GM23338 (cell line): Measurements from ENCODE around the gene HNRNPL. TPM values are rescaled to one million over a fixed set of nuclear protein-coding genes. Genes with fewer than 3 reads are reported as not detected.

Experiments used
- ATAC-seq: fragments of 200-7000 bp; cut with Tn5 transposase; 3 replicates; pipeline ENCODE4 v1.9.1; 2020
- DNase-seq: peaks from one replicate; pipeline ENCODE4 v3.0.0-alpha.2; 2015; ENCODE audit warnings: low spot score
- H2AFZ ChIP-seq: fragments of 200-600 bp; sonication (generic); 2 replicates; pipeline ENCODE4 v1.8.0; 2016; ENCODE audit warnings: antibody characterized with exemption, mild to moderate bottlenecking, moderate library complexity
- H3F3A ChIP-seq: fragments of 200-600 bp; sonication (generic); replicated peaks from 2 replicates; pipeline ENCODE4 v1.8.0; 2017; ENCODE audit warnings: antibody characterized with exemption, mixed run types, low read depth
- H3K27ac ChIP-seq: fragments of 200-600 bp; sonication (generic); 2 replicates; pipeline ENCODE4 v1.6.1; 2016; ENCODE audit warnings: low read depth
- H3K27me3 ChIP-seq: fragments of 200-600 bp; sonication (generic); 2 replicates; pipeline ENCODE4 v1.8.0; 2016; ENCODE audit warnings: mild to moderate bottlenecking, mixed run types, moderate library complexity; ENCODE audit not compliant: insufficient read depth
- H3K36me3 ChIP-seq: fragments of 200-600 bp; sonication (generic); 2 replicates; pipeline ENCODE4 v1.8.0; 2016; ENCODE audit warnings: mild to moderate bottlenecking; ENCODE audit not compliant: insufficient read depth
- H3K4me1 ChIP-seq: fragments of 200-600 bp; sonication (generic); 2 replicates; pipeline ENCODE4 v1.8.0; 2016; ENCODE audit warnings: mild to moderate bottlenecking, moderate library complexity; ENCODE audit not compliant: insufficient read depth
- H3K4me2 ChIP-seq: fragments of 200-600 bp; sonication (generic); 2 replicates; pipeline ENCODE4 v1.7.1; 2017; ENCODE audit warnings: mixed run types
- H3K4me3 ChIP-seq: fragments of 200-600 bp; sonication (generic); 2 replicates; pipeline ENCODE4 v1.6.1; 2016; ENCODE audit warnings: mixed run types
- H3K79me2 ChIP-seq: fragments of 200-600 bp; sonication (generic); replicated peaks from 2 replicates; pipeline ENCODE4 v1.8.0; 2017; ENCODE audit warnings: mild to moderate bottlenecking; ENCODE audit not compliant: insufficient read depth
- H3K9me2 ChIP-seq: fragments of 200-600 bp; sonication (generic); 2 replicates; pipeline ENCODE4 v1.8.0; 2017; ENCODE audit not compliant: insufficient read depth
- H4K20me1 ChIP-seq: fragments of 200-600 bp; sonication (generic); replicated peaks from 2 replicates; pipeline ENCODE4 v1.8.0; 2017; ENCODE audit warnings: mild to moderate bottlenecking; ENCODE audit not compliant: insufficient read depth
- H3K27ac Mint-ChIP-seq: 2 replicates; pipeline ENCODE4 v1.8.0; 2020; ENCODE audit warnings: inconsistent platforms, mild to moderate bottlenecking, moderate library complexity, mixed read lengths
- H3K27me3 Mint-ChIP-seq: 3 replicates; pipeline ENCODE4 v1.8.0; 2022; ENCODE audit warnings: low read depth, mild to moderate bottlenecking, moderate library complexity, mixed read lengths, inconsistent platforms; ENCODE audit not compliant: insufficient read depth, poor library complexity
- H3K36me3 Mint-ChIP-seq: 3 replicates; pipeline ENCODE4 v1.8.0; 2021; ENCODE audit warnings: low read depth, mild to moderate bottlenecking, inconsistent platforms, moderate library complexity, mixed read lengths
- H3K4me1 Mint-ChIP-seq: 3 replicates; pipeline ENCODE4 v1.8.0; 2020; ENCODE audit warnings: mild to moderate bottlenecking, inconsistent platforms, mixed read lengths
- H3K4me3 Mint-ChIP-seq: 3 replicates; pipeline ENCODE4 v1.8.0; 2021; ENCODE audit warnings: moderate library complexity, mild to moderate bottlenecking, inconsistent platforms, mixed read lengths
- H3K9me3 Mint-ChIP-seq: 3 replicates; pipeline ENCODE4 v1.8.0; 2020; ENCODE audit warnings: moderate library complexity, mild to moderate bottlenecking, inconsistent platforms, mixed read lengths
- CREB1 ChIP-seq: fragments of 250-450 bp; sonication (Bioruptor Pico); IDR thresholded peaks from 2 replicates; pipeline ENCODE4 v1.5.0; 2020; ENCODE audit warnings: low read depth, mild to moderate bottlenecking, moderate library complexity
- CTCF ChIP-seq, 2 experiments: fragments of 200-600 bp in 1 of 2; sonication (generic) in 1 of 2; conservative IDR thresholded peaks; 2 replicates each; pipeline versions ENCODE4 v1.5.1 to v1.6.1; 2016 to 2017; ENCODE audit warnings: antibody characterized with exemption in 2 of 2, low read depth in 2 of 2, mild to moderate bottlenecking in 2 of 2, moderate library complexity in 1 of 2
- ETS1 ChIP-seq: IDR thresholded peaks from 2 replicates; pipeline ENCODE4 v1.6.1; 2016; ENCODE audit warnings: antibody characterized with exemption
- JUNB ChIP-seq: IDR thresholded peaks from one replicate; pipeline ENCODE4 v1.6.1; 2016; ENCODE audit warnings: antibody characterized with exemption; ENCODE audit not compliant: unreplicated experiment
- POLR2AphosphoS5 ChIP-seq: IDR thresholded peaks from 2 replicates; pipeline ENCODE4 v1.6.1; 2016; ENCODE audit warnings: antibody characterized with exemption, low read depth
- STAT1 ChIP-seq: IDR thresholded peaks from one replicate; pipeline ENCODE4 v1.6.1; 2016; ENCODE audit warnings: antibody characterized with exemption; ENCODE audit not compliant: unreplicated experiment
- ZNF331 ChIP-seq: fragments of 250-450 bp; sonication (Bioruptor Pico); IDR thresholded peaks from 2 replicates; pipeline ENCODE4 v1.5.0; 2020; ENCODE audit warnings: low read depth, mild to moderate bottlenecking, moderate library complexity
- polyA plus RNA-seq: library from polyadenylated mRNA; unstranded; fragments of >200 nt; fragmentation: Nextera tagmentation; extraction: Ambion mirVana; gene quantifications from 2 replicates; pipeline ENCODE4 v1.2.1, GENCODE V29; 2016
- total RNA-seq: library from RNA; depleted of rRNA; stranded (reverse); fragments of >200 nt; shearing (Covaris generic); gene quantifications from 2 replicates; pipeline ENCODE4 v1.2.3, GENCODE V29; 2014
- TF ChIP-seq, protein P1 (sequence below): IDR thresholded peaks from one replicate; pipeline ENCODE4 v1.6.1; 2018; ENCODE audit warnings: antibody characterized with exemption; ENCODE audit not compliant: unreplicated experiment

Gene HNRNPL
- total and polyA plus RNA-seq, 2 experiments from 2014 or later, result 580 to 664 TPM

DNA sequence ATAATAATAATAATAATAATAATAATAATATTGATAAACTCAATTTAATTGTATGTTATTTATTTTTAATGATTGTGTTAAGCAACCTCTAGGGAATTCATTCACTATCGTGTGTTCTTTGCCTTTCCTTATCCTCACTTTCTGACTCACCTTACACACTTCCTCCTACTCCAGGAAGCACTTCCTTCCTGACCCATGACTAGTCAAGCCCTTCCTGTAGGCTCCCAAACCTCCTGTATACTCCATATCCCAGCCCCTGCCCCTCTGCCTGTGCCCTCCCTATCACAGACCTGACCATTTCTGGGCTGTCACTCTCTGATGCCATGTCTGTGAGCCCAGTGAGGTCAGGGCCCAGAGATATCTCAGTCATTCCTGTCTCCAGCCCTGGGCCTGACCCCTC lies 44.6 kb downstream of the HNRNPL start (continued):
- TF ChIP-seq CTCF (conservative IDR thresholded peaks at IDR 0.05; ENCODE audit: low read depth in 2 of 2) (no peak), ZNF331 (CRISPR knock-in tag) (no peak), CREB1 (no peak)

DNA sequence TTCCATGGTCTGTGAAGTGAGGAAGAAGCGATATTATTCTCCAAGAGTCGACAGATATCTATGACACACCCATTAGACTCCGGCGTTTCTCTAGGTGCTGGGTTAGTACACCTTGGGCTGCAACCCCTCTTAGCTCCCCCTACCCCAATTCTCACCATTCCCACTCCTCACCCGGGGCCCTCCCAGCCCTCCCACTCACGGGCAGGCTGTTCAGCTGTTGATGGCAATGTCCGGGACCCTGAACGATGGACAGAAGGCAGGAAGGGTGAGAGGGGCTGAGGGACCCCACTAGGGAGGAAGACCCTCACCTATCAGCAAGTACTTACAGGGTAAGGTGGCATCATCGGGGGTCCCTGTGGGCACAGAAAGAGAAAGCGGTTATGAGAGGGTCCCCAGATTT lies 46.2 kb downstream of the HNRNPL start:
- no peak overlapping the region for H3K4me2 ChIP-seq
- H3K9me2 ChIP-seq, result peaks cover 13% of the 10 kb centered on the region; the same call in 1 of the 2 replicates
- H3F3A ChIP-seq, result no peaks in the 10 kb centered on the region
- no peak for TF ChIP-seq ETS1
- TF ChIP-seq, protein P1, sequence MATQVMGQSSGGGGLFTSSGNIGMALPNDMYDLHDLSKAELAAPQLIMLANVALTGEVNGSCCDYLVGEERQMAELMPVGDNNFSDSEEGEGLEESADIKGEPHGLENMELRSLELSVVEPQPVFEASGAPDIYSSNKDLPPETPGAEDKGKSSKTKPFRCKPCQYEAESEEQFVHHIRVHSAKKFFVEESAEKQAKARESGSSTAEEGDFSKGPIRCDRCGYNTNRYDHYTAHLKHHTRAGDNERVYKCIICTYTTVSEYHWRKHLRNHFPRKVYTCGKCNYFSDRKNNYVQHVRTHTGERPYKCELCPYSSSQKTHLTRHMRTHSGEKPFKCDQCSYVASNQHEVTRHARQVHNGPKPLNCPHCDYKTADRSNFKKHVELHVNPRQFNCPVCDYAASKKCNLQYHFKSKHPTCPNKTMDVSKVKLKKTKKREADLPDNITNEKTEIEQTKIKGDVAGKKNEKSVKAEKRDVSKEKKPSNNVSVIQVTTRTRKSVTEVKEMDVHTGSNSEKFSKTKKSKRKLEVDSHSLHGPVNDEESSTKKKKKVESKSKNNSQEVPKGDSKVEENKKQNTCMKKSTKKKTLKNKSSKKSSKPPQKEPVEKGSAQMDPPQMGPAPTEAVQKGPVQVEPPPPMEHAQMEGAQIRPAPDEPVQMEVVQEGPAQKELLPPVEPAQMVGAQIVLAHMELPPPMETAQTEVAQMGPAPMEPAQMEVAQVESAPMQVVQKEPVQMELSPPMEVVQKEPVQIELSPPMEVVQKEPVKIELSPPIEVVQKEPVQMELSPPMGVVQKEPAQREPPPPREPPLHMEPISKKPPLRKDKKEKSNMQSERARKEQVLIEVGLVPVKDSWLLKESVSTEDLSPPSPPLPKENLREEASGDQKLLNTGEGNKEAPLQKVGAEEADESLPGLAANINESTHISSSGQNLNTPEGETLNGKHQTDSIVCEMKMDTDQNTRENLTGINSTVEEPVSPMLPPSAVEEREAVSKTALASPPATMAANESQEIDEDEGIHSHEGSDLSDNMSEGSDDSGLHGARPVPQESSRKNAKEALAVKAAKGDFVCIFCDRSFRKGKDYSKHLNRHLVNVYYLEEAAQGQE, result no peak
- no peak for TF ChIP-seq CREB1
- no peak for TF ChIP-seq JUNB
- no peak for TF ChIP-seq STAT1
- no peak for TF ChIP-seq POLR2AphosphoS5
- H3K27ac Mint-ChIP-seq, result no peak overlapping the region
- H3K9me3 Mint-ChIP-seq, result peaks cover 9% of the 10 kb centered on the region
- no peaks in the 10 kb centered on the region for H3K79me2 ChIP-seq
- H3K36me3 ChIP-seq, result no peaks in the 10 kb centered on the region
- H3K4me3 Mint-ChIP-seq, result no peak overlapping the region
- H3K27me3 Mint-ChIP-seq, result peaks cover 9% of the 10 kb centered on the region
- H3K36me3 Mint-ChIP-seq, result peaks cover 7% of the 10 kb centered on the region; the same call in 2 of the 3 replicates
- no peak overlapping the region for H2AFZ ChIP-seq
- no peak for ATAC-seq
- no peak overlapping the region for H3K4me3 ChIP-seq
- H3K4me1 Mint-ChIP-seq, result no peaks in the 10 kb centered on the region; the same call in 2 of the 3 replicates
- no peak for DNase-seq
- H3K27me3 ChIP-seq, result no peaks in the 10 kb centered on the region
- H3K4me1 ChIP-seq, result no peaks in the 10 kb centered on the region
- no peaks in the 10 kb centered on the region for H4K20me1 ChIP-seq
- no peak overlapping the region for H3K27ac ChIP-seq
